Naive thymus-derived CD4-positive, alpha-beta T cell (primary cell): ENCODE results near the gene PICK1. TPM values are rescaled to one million over a fixed set of nuclear protein-coding genes. Genes with fewer than 3 reads are reported as not detected.

Experiments
- ATAC-seq: fragments of 150-1000 bp; cut with Tn5 transposase; 2 replicates; pipeline ENCODE4 v1.10.0; 2021; ENCODE audit warnings: mild to moderate bottlenecking, moderate library complexity
- CTCF ChIA-PET: fragments of 350-600 bp; sonication (Branson Sonifier 250); formaldehyde crosslinking; loops from one replicate; lab custom pipeline; 2021; ENCODE audit warnings: antibody characterized with exemption; lab: Charles Lee
- POLR2A ChIA-PET: fragments of 350-600 bp; sonication (Branson Sonifier 250); formaldehyde crosslinking; loops from one replicate; lab custom pipeline; 2021; ENCODE audit warnings: antibody characterized with exemption, inconsistent platforms; lab: Charles Lee
- DNase-seq, 9 donors: peaks; one replicate each; pipeline versions ENCODE4 v3.0.0 to v3.0.0-alpha.2; 2020 to 2022; ENCODE audit warnings: mixed read lengths in 1 of 9
- H3K27ac ChIP-seq: one replicate; pipeline ENCODE4 v1.7.0; 2013; ENCODE audit warnings: mild to moderate bottlenecking, low read depth, low read length, moderate library complexity
- H3K27me3 ChIP-seq, 2 donors: one replicate each; pipeline ENCODE4 v1.7.0; 2013; ENCODE audit warnings: low read length in 2 of 2, mild to moderate bottlenecking in 2 of 2, moderate library complexity in 2 of 2; ENCODE audit not compliant: control insufficient read depth in 2 of 2, insufficient read depth in 2 of 2
- H3K36me3 ChIP-seq, 3 experiments: 1 replicate in 2 of 3; 2 replicates in 1 of 3; pipeline ENCODE4 v1.7.0; 2013; ENCODE audit warnings: low read length in 3 of 3, mild to moderate bottlenecking in 3 of 3, moderate library complexity in 1 of 3; ENCODE audit not compliant: insufficient read depth in 3 of 3, control insufficient read depth in 2 of 3
- H3K4me1 ChIP-seq, 2 donors: one replicate each; pipeline ENCODE4 v1.7.0; 2013; ENCODE audit warnings: low read length in 2 of 2, mild to moderate bottlenecking in 2 of 2, moderate library complexity in 1 of 2; ENCODE audit not compliant: control insufficient read depth in 2 of 2, insufficient read depth in 2 of 2
- H3K4me3 ChIP-seq: 2 replicates; pipeline ENCODE4 v1.7.0; 2013; ENCODE audit warnings: mild to moderate bottlenecking, low read length
- H3K9me3 ChIP-seq, 3 experiments: 1 replicate in 2 of 3; 2 replicates in 1 of 3; pipeline ENCODE4 v1.7.0; 2013; ENCODE audit warnings: low read length in 3 of 3; ENCODE audit not compliant: control insufficient read depth in 2 of 3
- H3K27ac Mint-ChIP-seq, 9 donors: one replicate each; pipeline ENCODE4 v1.8.0; 2020 to 2022; ENCODE audit warnings: mixed read lengths in 9 of 9, mild to moderate bottlenecking in 8 of 9, moderate library complexity in 5 of 9, inconsistent platforms in 2 of 9
- H3K27me3 Mint-ChIP-seq, 5 donors: one replicate each; pipeline ENCODE4 v1.8.0; 2021 to 2022; ENCODE audit warnings: mixed read lengths in 5 of 5, mild to moderate bottlenecking in 1 of 5
- H3K36me3 Mint-ChIP-seq, 5 donors: one replicate each; pipeline ENCODE4 v1.8.0; 2020 to 2022; ENCODE audit warnings: mixed read lengths in 5 of 5, mild to moderate bottlenecking in 3 of 5, inconsistent platforms in 1 of 5
- H3K4me1 Mint-ChIP-seq, 7 donors: one replicate each; pipeline ENCODE4 v1.8.0; 2020 to 2022; ENCODE audit warnings: mixed read lengths in 7 of 7, mild to moderate bottlenecking in 3 of 7, inconsistent platforms in 1 of 7
- H3K4me3 Mint-ChIP-seq, 10 donors: one replicate each; pipeline ENCODE4 v1.8.0; 2020 to 2022; ENCODE audit warnings: mild to moderate bottlenecking in 10 of 10, mixed read lengths in 10 of 10, moderate library complexity in 6 of 10, inconsistent platforms in 2 of 10
- H3K9me3 Mint-ChIP-seq, 11 donors: one replicate each; pipeline ENCODE4 v1.8.0; 2020 to 2022; ENCODE audit warnings: mixed read lengths in 11 of 11, mild to moderate bottlenecking in 4 of 11, inconsistent platforms in 1 of 11, moderate library complexity in 1 of 11
- intact Hi-C, 2 donors: fragments of 100-400 bp; cut with micrococcal nuclease; formaldehyde crosslinking; loops; one replicate each; pipeline ENCODE4 v1.15.1; 2023
- polyA plus RNA-seq, 2 donors: library from polyadenylated mRNA; unstranded; fragments of 300-500 nt; fragmentation: Illumina TruSeq; gene quantifications; one replicate each; pipeline ENCODE4 v1.2.3, GENCODE V29; 2021
- total RNA-seq, 6 experiments: library from RNA in 5 of 6; stranded (reverse) in 5 of 6; gene quantifications; 1 replicate in 5 of 6; 2 replicates in 1 of 6; pipeline ENCODE4 v1.2.3 and lab custom pipeline; 2021 to 2026

PICK1 gene
- total and polyA plus RNA-seq, 7 experiments from 2014 or later: 6.3 to 29.3 (median 25.3) TPM

DNA sequence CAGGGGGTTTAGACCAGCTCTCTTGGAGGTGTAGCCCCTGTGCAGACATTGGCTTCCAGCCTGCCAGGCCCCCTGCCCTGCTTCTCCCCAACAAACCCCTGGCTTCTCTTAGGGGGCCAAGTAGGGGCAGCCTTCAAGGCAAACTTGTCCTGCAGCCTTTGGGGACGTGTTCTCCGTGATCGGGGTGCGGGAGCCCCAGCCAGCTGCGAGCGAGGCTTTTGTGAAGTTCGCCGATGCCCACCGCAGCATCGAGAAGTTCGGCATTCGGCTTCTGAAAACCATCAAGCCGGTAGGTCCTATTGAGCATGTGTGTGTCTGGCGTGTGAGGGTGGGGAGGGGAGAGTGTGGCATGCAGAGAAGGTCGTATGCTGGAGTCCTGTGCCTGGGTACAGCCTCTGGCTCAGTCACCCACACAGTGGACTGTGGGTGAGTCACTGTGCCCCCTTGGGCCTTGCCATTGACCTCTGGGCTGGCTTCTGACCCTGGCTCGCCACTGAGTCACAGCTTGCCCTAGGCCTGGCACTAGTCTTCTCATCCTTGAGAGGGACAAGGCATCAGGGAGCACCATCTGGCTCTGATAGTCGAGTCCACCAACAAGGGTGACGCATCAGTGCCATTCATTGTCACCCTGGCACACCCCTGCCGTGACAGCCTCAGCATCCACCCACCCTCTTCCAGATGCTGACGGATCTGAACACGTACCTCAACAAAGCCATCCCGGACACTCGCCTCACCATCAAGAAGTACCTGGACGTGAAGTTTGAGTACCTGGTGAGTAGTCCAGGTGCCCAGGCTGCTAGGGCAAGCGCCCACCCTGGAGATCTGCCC, 15.3 kb downstream of the PICK1 start:
- H3K27ac ChIP-seq: no peak overlapping the region
- ATAC-seq (no peak), DNase-seq (no peak)
- no peak overlapping the region for H3K4me3 ChIP-seq
- H3K4me1 Mint-ChIP-seq: no peaks in the 10 kb centered on the region
- intact Hi-C loops: no loop called here
- H3K27me3 ChIP-seq: no peaks in the 10 kb centered on the region
- peaks cover 0 to 77% (median 0%) of the 10 kb centered on the region in 3 experiments for H3K36me3 ChIP-seq
- H3K4me1 ChIP-seq: no peaks in the 10 kb centered on the region
- H3K27me3 Mint-ChIP-seq: no peaks in the 10 kb centered on the region
- H3K36me3 Mint-ChIP-seq: peaks cover 0 to 32% (median 11%) of the 10 kb centered on the region in 5 donors
- ChIA-PET POLR2A (no interaction called here), CTCF (no interaction called here)
- H3K9me3 ChIP-seq: no peaks in the 10 kb centered on the region
- no peaks in the 10 kb centered on the region for H3K9me3 Mint-ChIP-seq
- H3K4me3 Mint-ChIP-seq: no peak overlapping the region
- H3K27ac Mint-ChIP-seq: no peak overlapping the region

- DNase-seq (no peak), ATAC-seq (no peak)
- no peak overlapping the region for H3K27ac Mint-ChIP-seq
- H3K27me3 ChIP-seq: no peaks in the 10 kb centered on the region
- no peak overlapping the region for H3K27ac ChIP-seq
- no peaks in the 10 kb centered on the region for H3K4me1 Mint-ChIP-seq
- CTCF ChIA-PET: no interaction called here
- no peak overlapping the region for H3K4me3 ChIP-seq
- intact Hi-C loops: no loop called here
- H3K36me3 Mint-ChIP-seq: peaks cover 0 to 24% (median 7%) of the 10 kb centered on the region in 5 donors
- H3K9me3 Mint-ChIP-seq: no peaks in the 10 kb centered on the region
- no peaks in the 10 kb centered on the region for H3K4me1 ChIP-seq
- POLR2A ChIA-PET: no interaction called here
- H3K9me3 ChIP-seq: no peaks in the 10 kb centered on the region
- no peaks in the 10 kb centered on the region for H3K27me3 Mint-ChIP-seq
- no peak overlapping the region for H3K4me3 Mint-ChIP-seq
- H3K36me3 ChIP-seq: peaks cover 0 to 68% (median 0%) of the 10 kb centered on the region in 3 experiments
These were observed 16.2 kb downstream of the PICK1 start for GRCh38 chr22:38073150-38074130.

GRCh38 chr22:38074181-38075104, 17.2 kb downstream of the PICK1 start:
- ChIA-PET CTCF (no interaction called here), POLR2A (no interaction called here)
- H3K9me3 Mint-ChIP-seq: no peaks in the 10 kb centered on the region
- no peak for ATAC-seq
- H3K4me1 Mint-ChIP-seq: no peaks in the 10 kb centered on the region
- Histone ChIP-seq H3K27me3 (no peaks in the 10 kb centered on the region), H3K4me1 (no peaks in the 10 kb centered on the region), H3K9me3 (no peaks in the 10 kb centered on the region), H3K27ac (no peak overlapping the region), H3K4me3 (no peak overlapping the region), H3K36me3 (peaks cover 0 to 58% (median 0%) of the 10 kb centered on the region in 3 experiments)
- no peak overlapping the region for H3K27ac Mint-ChIP-seq
- H3K36me3 Mint-ChIP-seq: peaks cover 0 to 24% (median 7%) of the 10 kb centered on the region in 5 donors
- H3K27me3 Mint-ChIP-seq: peaks cover 0 to 3% (median under 1%) of the 10 kb centered on the region in 5 donors
- H3K4me3 Mint-ChIP-seq: no peak overlapping the region
- DNase-seq: no peak
- intact Hi-C loops: no loop called here

- Mint-ChIP-seq H3K36me3 (peaks cover 0 to 18% (median 7%) of the 10 kb centered on the region in 5 donors), H3K4me3 (no peak overlapping the region), H3K9me3 (no peaks in the 10 kb centered on the region), H3K27me3 (peaks cover 0 to 11% (median 3%) of the 10 kb centered on the region in 5 donors), H3K4me1 (no peaks in the 10 kb centered on the region), H3K27ac (no peak overlapping the region)
- H3K27ac ChIP-seq: no peak overlapping the region
- H3K4me1 ChIP-seq: no peaks in the 10 kb centered on the region
- H3K27me3 ChIP-seq: no peaks in the 10 kb centered on the region
- intact Hi-C loops: no loop called here
- ChIA-PET CTCF (no interaction called here), POLR2A (no interaction called here)
- no peak for DNase-seq
- H3K9me3 ChIP-seq: no peaks in the 10 kb centered on the region
- ATAC-seq: no peak
- H3K4me3 ChIP-seq: no peak overlapping the region
- H3K36me3 ChIP-seq: peaks cover 0 to 50% (median 0%) of the 10 kb centered on the region in 3 experiments
These were observed 18.1 kb downstream of the PICK1 start for GRCh38 chr22:38075105-38075825.

- Mint-ChIP-seq H3K27ac (no peak overlapping the region), H3K4me1 (no peaks in the 10 kb centered on the region), H3K9me3 (no peaks in the 10 kb centered on the region), H3K36me3 (peaks cover 0 to 18% (median 7%) of the 10 kb centered on the region in 5 donors), H3K27me3 (peaks cover 0 to 16% (median 3%) of the 10 kb centered on the region in 5 donors), H3K4me3 (no peak overlapping the region)
- H3K27me3 ChIP-seq: no peaks in the 10 kb centered on the region
- H3K4me1 ChIP-seq: no peaks in the 10 kb centered on the region
- H3K4me3 ChIP-seq: no peak overlapping the region
- intact Hi-C loops: no loop called here
- ChIA-PET CTCF (no interaction called here), POLR2A (no interaction called here)
- peaks cover 0 to 43% (median 0%) of the 10 kb centered on the region in 3 experiments for H3K36me3 ChIP-seq
- DNase-seq (no peak), ATAC-seq (no peak)
- no peaks in the 10 kb centered on the region for H3K9me3 ChIP-seq
- H3K27ac ChIP-seq: no peak overlapping the region
These were observed 18.8 kb downstream of the PICK1 start for GRCh38 chr22:38075961-38076360.
